ENCODE data around the gene RALB.
"Not testable (repeated sequence)": the region's sequence is repeated elsewhere in the genome, so short reads cannot be mapped to it uniquely, and the experiment has no call there.

Gene RALB

GRCh38 chr2:120315367-120316033 is 62.8 kb downstream of the RALB start:
- no peak for DNase-seq (ENCODE audit: low read depth in 2 of 2)

- DNase-seq (ENCODE audit: low read depth in 2 of 2): no peak
Measured at GRCh38 chr2:120316071-120316470, 63.4 kb downstream of the RALB start.

GRCh38 chr2:120316528-120317179 is 64.0 kb downstream of the RALB start:
- DNase-seq (ENCODE audit: low read depth in 2 of 2): no peak

- DNase-seq (ENCODE audit: low read depth in 2 of 2): no peak
Measured at GRCh38 chr2:120317180-120317533, 64.5 kb downstream of the RALB start.

GRCh38 chr2:120317916-120318315 is 65.3 kb downstream of the RALB start:
- no peak for DNase-seq (ENCODE audit: low read depth in 2 of 2)

- no peak for DNase-seq (ENCODE audit: low read depth in 2 of 2)
Measured at GRCh38 chr2:120318626-120319025, 66.0 kb downstream of the RALB start.

GRCh38 chr2:120319123-120319522 is 66.5 kb downstream of the RALB start:
- no peak for DNase-seq (ENCODE audit: low read depth in 2 of 2)

- no peak for DNase-seq (ENCODE audit: low read depth in 2 of 2)
Measured at GRCh38 chr2:120319686-120320317, 67.2 kb downstream of the RALB start.

GRCh38 chr2:120320318-120320851 is 67.7 kb downstream of the RALB start:
- no peak for DNase-seq (ENCODE audit: low read depth in 2 of 2)

GRCh38 chr2:120320887-120321556 is 68.4 kb downstream of the RALB start:
- DNase-seq (ENCODE audit: low read depth in 2 of 2): not testable (repeated sequence)

GRCh38 chr2:120321721-120322284 is 69.2 kb downstream of the RALB start:
- no peak for DNase-seq (ENCODE audit: low read depth in 2 of 2)

GRCh38 chr2:120322329-120322728 is 69.7 kb downstream of the RALB start:
- no peak for DNase-seq (ENCODE audit: low read depth in 2 of 2)

GRCh38 chr2:120323214-120323613 is 70.6 kb downstream of the RALB start:
- no peak for DNase-seq (ENCODE audit: low read depth in 2 of 2)

GRCh38 chr2:120323807-120324399 is 71.3 kb downstream of the RALB start:
- no peak for DNase-seq (ENCODE audit: low read depth in 2 of 2)

- no peak for DNase-seq (ENCODE audit: low read depth in 2 of 2)
Measured at GRCh38 chr2:120324933-120325332, 72.3 kb downstream of the RALB start.

GRCh38 chr2:120326066-120326465 is 73.4 kb downstream of the RALB start:
- no peak for DNase-seq (ENCODE audit: low read depth in 2 of 2)

GRCh38 chr2:120330946-120331822 is 78.5 kb downstream of the RALB start:
- DNase-seq (ENCODE audit: low read depth in 2 of 2): no peak

GRCh38 chr2:120331903-120332302 is 79.3 kb downstream of the RALB start:
- DNase-seq (ENCODE audit: low read depth in 2 of 2): no peak

- no peak for DNase-seq (ENCODE audit: low read depth in 2 of 2)
Measured at GRCh38 chr2:120332384-120332783, 79.7 kb downstream of the RALB start.

- no peak for DNase-seq (ENCODE audit: low read depth in 2 of 2)
Measured at GRCh38 chr2:120334068-120334467, 81.4 kb downstream of the RALB start.

GRCh38 chr2:120336749-120337148 is 84.1 kb downstream of the RALB start:
- DNase-seq (ENCODE audit: low read depth in 2 of 2): no peak
